DND-41 (cell line): Measurements from ENCODE around the gene GID8.

Source experiments
- EZH2 ChIP-seq: IDR thresholded peaks from 3 replicates; pipeline ENCODE4 v1.6.1; 2012; ENCODE audit warnings: borderline replicate concordance, low read depth, mild to moderate bottlenecking, moderate library complexity, low read length, inconsistent platforms; ENCODE audit not compliant: severe bottlenecking
- TF ChIP-seq, protein P1 (sequence below): IDR thresholded peaks from 2 replicates; pipeline ENCODE4 v1.5.1; 2012; ENCODE audit warnings: borderline replicate concordance, low read length, moderate library complexity, mild to moderate bottlenecking; ENCODE audit not compliant: poor library complexity, severe bottlenecking; ENCODE audit errors: extremely low read depth

DNA sequence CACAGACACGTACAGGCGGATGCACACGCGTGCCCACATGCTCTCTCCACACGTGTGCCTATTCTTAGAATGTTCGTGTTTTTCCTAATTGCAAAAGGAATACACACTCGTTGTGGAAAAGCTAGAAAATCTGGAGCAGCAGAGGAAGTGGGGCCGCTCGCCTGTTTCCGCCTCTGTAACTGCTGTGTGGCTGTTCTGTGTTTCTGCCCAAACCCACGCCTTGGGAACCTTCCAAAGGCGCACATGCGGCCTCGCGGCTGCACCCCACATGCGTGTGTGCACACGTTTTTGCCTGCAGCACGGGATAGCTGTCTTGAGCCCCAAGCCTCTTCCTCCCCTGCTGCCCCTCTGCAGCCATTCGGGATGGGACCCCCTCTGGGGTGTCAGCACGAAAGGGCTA lies 26.8 kb downstream of the GID8 start:
- TF ChIP-seq, protein P1, sequence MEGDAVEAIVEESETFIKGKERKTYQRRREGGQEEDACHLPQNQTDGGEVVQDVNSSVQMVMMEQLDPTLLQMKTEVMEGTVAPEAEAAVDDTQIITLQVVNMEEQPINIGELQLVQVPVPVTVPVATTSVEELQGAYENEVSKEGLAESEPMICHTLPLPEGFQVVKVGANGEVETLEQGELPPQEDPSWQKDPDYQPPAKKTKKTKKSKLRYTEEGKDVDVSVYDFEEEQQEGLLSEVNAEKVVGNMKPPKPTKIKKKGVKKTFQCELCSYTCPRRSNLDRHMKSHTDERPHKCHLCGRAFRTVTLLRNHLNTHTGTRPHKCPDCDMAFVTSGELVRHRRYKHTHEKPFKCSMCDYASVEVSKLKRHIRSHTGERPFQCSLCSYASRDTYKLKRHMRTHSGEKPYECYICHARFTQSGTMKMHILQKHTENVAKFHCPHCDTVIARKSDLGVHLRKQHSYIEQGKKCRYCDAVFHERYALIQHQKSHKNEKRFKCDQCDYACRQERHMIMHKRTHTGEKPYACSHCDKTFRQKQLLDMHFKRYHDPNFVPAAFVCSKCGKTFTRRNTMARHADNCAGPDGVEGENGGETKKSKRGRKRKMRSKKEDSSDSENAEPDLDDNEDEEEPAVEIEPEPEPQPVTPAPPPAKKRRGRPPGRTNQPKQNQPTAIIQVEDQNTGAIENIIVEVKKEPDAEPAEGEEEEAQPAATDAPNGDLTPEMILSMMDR: no peak
- TF ChIP-seq EZH2: no peak
